ENCODE data around the gene AKAP7. TPM values are rescaled to one million over a fixed set of nuclear protein-coding genes. Genes with fewer than 3 reads are reported as not detected.

Gene AKAP7
- total RNA-seq, 1 experiment from 2014 or later: 3.1 TPM

- ATAC-seq (no peak), DNase-seq (ENCODE audit: low read depth, low spot score) (no peak)
- CTCF ChIA-PET: no interaction called here
- no peaks in the 10 kb centered on the region for H3K9me2 ChIP-seq (ENCODE audit: insufficient read depth)
- no peak overlapping the region for H3K4me2 ChIP-seq (ENCODE audit: low read length)
- intact Hi-C loops (cut with micrococcal nuclease): no loop called here
- H3K4me3 ChIP-seq (replicated peaks in 1 of 2; ENCODE audit: low read depth in 1 of 2, low read length in 2 of 2): no peak overlapping the region
- no peaks in the 10 kb centered on the region for H3K36me3 ChIP-seq (ENCODE audit: control insufficient read depth in 1 of 2, insufficient read depth in 2 of 2, low read length in 2 of 2)
- H3K9me3 ChIP-seq (ENCODE audit: control insufficient read depth in 1 of 2, insufficient read depth in 1 of 2, low read depth in 1 of 2, low read length in 2 of 2): no peaks in the 10 kb centered on the region
- no peak overlapping the region for H3K9ac ChIP-seq (ENCODE audit: low read length)
- H4K20me1 ChIP-seq (ENCODE audit: insufficient read depth): no peaks in the 10 kb centered on the region
- TF ChIP-seq, protein P1, sequence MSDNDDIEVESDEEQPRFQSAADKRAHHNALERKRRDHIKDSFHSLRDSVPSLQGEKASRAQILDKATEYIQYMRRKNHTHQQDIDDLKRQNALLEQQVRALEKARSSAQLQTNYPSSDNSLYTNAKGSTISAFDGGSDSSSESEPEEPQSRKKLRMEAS (IDR thresholded peaks at IDR 0.05): no peak
- TF ChIP-seq, protein P2, sequence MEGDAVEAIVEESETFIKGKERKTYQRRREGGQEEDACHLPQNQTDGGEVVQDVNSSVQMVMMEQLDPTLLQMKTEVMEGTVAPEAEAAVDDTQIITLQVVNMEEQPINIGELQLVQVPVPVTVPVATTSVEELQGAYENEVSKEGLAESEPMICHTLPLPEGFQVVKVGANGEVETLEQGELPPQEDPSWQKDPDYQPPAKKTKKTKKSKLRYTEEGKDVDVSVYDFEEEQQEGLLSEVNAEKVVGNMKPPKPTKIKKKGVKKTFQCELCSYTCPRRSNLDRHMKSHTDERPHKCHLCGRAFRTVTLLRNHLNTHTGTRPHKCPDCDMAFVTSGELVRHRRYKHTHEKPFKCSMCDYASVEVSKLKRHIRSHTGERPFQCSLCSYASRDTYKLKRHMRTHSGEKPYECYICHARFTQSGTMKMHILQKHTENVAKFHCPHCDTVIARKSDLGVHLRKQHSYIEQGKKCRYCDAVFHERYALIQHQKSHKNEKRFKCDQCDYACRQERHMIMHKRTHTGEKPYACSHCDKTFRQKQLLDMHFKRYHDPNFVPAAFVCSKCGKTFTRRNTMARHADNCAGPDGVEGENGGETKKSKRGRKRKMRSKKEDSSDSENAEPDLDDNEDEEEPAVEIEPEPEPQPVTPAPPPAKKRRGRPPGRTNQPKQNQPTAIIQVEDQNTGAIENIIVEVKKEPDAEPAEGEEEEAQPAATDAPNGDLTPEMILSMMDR (IDR thresholded peaks at IDR 0.05 in 2 of 3, conservative IDR thresholded peaks at IDR 0.05 in 1 of 3; ENCODE audit: borderline replicate concordance in 1 of 3, insufficient read depth in 1 of 3, low read depth in 2 of 3, low read length in 2 of 3): no peak
- no peak for TF ChIP-seq POLR2AphosphoS5 (IDR thresholded peaks at IDR 0.05; ENCODE audit: low read depth, low read length)
- TF ChIP-seq REST (IDR thresholded peaks at IDR 0.05; ENCODE audit: low read depth): no peak
- TF ChIP-seq CBX3 (IDR thresholded peaks at IDR 0.05; ENCODE audit: low read depth): no peak
- TF ChIP-seq ELF1 (IDR thresholded peaks at IDR 0.05; ENCODE audit: borderline replicate concordance, low read depth): no peak
- no peak for TF ChIP-seq JUND (IDR thresholded peaks at IDR 0.05)
- no peak for TF ChIP-seq ZBTB33 (IDR thresholded peaks at IDR 0.05; ENCODE audit: extremely low read depth, insufficient replicate concordance, low read length)
- no peak for TF ChIP-seq POLR2A (IDR thresholded peaks at IDR 0.05; ENCODE audit: borderline replicate concordance, extremely low read depth, insufficient read depth, insufficient read length)
- TF ChIP-seq FOSL1 (IDR thresholded peaks at IDR 0.05; ENCODE audit: low read depth): no peak
- no peak for TF ChIP-seq RAD21 (IDR thresholded peaks at IDR 0.05; ENCODE audit: low read depth)
- no peak for TF ChIP-seq ZFX (IDR thresholded peaks at IDR 0.05)
- no peak for TF ChIP-seq SRF (IDR thresholded peaks at IDR 0.05; ENCODE audit: low read depth)
- no peak for TF ChIP-seq EZH2phosphoT487 (IDR thresholded peaks at IDR 0.05; ENCODE audit: borderline replicate concordance)
- TF ChIP-seq CEBPB (IDR thresholded peaks at IDR 0.05; ENCODE audit: low read depth): no peak
- TF ChIP-seq ZNF274 (IDR thresholded peaks at IDR 0.05; ENCODE audit: low read depth, low read length): no peak
- no peak for TF ChIP-seq EZH2 (IDR thresholded peaks at IDR 0.05)
- no peaks in the 10 kb centered on the region for H3K79me2 ChIP-seq (ENCODE audit: insufficient read depth, low read length)
- H3K27ac ChIP-seq (ENCODE audit: low read depth, low read length): no peak overlapping the region
- RAD21 ChIA-PET (ENCODE audit: low non-redundant PET in 1 of 2, low total read pairs in 2 of 2, uncharacterized antibody in 2 of 2, unreplicated experiment in 2 of 2): no interaction called here
- H3K4me1 ChIP-seq (ENCODE audit: control insufficient read depth in 1 of 2, insufficient read depth in 2 of 2, low read length in 2 of 2): no peaks in the 10 kb centered on the region
- POLR2A ChIA-PET: no interaction called here
- BruUV-seq (replicated peaks): no TSS peak
- H3K27me3 ChIP-seq (ENCODE audit: insufficient read depth, low read length): no peaks in the 10 kb centered on the region
- H2AFZ ChIP-seq (ENCODE audit: low read depth, low read length, poor library complexity, severe bottlenecking): no peak overlapping the region
Observed at GRCh38 chr6:131227158-131227543, 91.9 kb downstream of the AKAP7 start.
